HG02885 (cell line): ENCODE data around the gene PRKN.

Source experiments
- ATAC-seq: cut with Tn5 transposase; IDR thresholded peaks from one replicate; pipeline ENCODE4 v1.9.1; 2021; ENCODE audit warnings: mild to moderate bottlenecking; ENCODE audit not compliant: unreplicated experiment, poor library complexity

The PRKN gene

GRCh38 chr6:161622779-161623178 lies 1104.8 kb downstream of the PRKN start:
- no peak for ATAC-seq

DNA sequence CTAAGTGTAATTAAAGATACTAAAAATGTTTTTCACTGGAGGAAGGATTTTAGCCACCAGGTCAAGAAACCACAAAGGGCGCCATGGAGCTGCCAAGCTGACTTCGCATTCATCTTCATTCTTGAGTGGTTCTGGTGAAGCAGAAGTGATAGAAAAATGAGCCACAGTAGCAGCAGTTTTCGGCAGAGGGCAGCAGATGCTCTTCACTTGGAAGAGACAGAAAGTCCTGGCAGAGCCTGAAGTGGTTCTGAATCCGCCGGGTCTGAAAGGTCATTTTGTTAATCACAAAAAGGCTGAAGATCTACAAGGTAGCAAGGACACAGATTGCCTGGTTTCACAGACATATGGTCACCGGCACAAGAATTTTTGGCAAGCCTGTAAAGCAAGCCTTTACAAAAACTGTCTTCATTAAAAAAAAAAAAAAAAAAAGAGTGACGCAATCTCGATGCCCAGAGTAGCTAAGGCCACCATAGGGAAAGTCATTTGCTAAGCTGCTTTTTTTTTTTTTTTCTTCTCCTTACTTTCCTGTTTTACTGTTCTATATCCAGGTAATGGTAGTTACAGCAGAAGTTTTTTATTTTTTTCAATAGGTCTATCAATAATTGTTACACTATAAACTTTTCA lies 1108.6 kb downstream of the PRKN start:
- ATAC-seq: no peak

- ATAC-seq: no peak
Observed at GRCh38 chr6:161613711-161614110, 1113.9 kb downstream of the PRKN start.

- ATAC-seq: no peak
Observed at GRCh38 chr6:161608771-161609170, 1118.8 kb downstream of the PRKN start.

- no peak for ATAC-seq
Observed at GRCh38 chr6:161607696-161608297, 1119.8 kb downstream of the PRKN start.

- ATAC-seq: no peak
Observed at GRCh38 chr6:161602359-161602758, 1125.2 kb downstream of the PRKN start.

- ATAC-seq: no peak
Observed at GRCh38 chr6:161598896-161599295, 1128.7 kb downstream of the PRKN start.

- ATAC-seq: no peak
Observed at GRCh38 chr6:161596807-161597520, 1130.6 kb downstream of the PRKN start.

DNA sequence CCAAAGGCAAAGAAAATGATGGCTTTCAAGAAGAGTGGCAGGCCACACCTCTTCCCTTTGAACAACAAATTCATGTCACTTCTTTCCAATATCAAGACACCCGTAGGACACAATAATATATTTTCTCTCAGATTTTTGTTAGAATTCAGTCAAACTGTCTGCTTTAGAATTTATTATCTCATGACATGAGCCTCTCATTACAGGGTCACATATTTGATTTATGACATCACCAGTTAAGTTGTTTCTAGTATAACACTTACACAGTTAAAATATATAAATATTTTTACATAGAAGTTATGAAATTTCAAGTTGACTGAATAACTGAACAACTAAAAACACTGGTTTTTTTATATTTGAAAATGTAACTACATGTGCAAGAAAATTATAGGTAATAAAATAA lies 1133.2 kb downstream of the PRKN start:
- ATAC-seq: no peak

DNA sequence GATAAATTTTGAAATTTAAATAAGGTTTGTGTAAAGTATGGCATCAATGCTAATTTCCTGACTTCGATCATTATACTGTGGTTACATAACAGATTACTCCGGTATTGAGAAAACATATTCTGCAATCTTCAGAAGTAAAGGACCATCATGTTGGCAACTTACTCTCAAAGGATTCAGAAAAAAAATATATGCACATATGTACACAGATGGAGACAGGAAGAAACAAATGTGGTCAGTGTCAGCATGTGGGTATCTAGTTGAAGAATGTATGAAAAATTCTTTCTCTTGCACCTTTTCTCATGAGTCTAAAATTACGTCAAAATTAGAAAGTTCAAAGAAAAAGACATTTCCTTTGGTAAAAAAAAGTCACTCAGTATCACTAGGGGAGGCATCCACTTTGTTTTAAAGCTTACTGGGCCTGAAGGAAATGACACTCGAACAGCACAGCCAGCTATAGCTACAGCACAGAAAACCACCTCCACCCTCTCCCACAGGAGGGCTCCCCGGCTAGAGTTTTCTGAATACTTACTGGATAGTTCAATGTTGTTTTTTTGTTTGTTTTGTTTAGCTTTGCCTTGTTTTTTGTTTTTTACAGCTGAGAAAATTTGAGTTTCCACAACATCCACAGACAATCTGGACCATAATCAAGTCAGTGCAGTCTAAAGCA lies 1136.5 kb downstream of the PRKN start:
- no peak for ATAC-seq

DNA sequence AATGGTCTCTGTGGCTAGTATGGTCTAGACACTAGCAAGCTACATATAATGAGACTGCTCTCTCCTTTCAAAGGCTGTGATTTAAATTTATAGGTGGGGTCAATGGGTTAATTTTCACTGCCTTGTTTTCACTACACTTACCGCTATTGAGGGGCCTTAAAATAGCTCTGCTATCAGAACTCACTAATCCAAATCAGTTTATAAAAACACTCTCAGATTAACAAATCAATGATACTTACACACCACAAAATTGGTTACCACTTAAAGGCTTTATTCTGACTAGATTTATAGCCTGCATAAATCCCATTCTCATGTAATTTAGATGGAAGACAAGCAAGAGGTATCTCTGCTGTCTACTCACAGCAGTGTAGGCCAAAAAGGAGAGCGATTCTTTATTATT lies 1140.7 kb downstream of the PRKN start:
- ATAC-seq: no peak

- ATAC-seq: no peak
Observed at GRCh38 chr6:161584621-161585340, 1142.8 kb downstream of the PRKN start.

DNA sequence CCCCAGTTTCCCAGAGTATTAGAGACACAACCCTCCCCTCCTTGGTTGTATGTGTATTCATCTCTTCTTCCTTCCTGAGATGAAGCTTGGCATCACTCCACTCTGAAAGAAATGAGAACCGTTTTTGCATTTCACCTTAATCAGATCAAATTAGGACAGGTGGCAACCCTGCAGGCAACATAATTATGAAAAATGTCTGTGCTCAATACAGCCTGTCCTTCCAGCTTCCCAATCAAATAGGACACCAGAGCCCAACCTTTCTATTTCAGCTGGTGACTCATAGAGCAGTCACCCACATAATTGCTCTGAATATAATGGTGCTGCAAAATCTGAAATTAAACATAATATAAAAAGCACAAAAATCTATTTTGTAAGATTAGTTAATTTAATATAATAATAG lies 1143.5 kb downstream of the PRKN start:
- no peak for ATAC-seq

DNA sequence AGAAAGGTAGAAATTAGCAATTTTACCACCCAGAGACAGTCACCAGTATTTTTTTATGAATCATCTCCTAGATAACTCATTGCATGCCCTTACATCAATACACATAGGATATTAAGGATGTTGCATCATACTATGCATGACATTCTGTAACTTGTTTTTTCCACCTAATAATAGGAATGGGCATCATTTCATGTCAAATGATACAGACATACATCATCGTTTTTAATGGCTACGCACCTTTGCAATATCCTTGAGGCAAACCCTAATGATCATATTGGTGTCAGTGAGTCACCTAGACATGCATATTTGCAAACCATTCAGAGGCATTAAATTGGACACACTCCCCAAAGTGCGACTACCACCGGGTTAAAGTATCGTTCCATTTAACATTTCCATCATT lies 1144.0 kb downstream of the PRKN start:
- no peak for ATAC-seq

DNA sequence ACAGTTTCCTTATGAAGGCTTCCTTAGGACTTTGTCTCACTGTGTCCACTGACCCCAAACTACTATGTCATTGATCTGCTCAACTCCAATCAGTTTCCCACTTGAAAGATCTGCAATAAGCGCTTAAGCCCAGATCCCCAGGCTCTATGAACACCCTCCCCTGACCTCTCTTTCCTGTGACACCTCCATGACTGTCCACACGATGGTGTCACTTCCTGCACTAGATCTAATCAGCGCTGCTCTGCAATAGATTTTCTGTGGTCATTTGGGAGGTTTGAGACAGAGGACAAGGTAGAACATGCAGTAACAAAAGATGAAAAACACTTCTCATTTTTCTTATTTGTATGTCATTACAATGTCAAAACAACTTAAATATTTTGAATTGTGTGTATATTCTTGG lies 1149.1 kb downstream of the PRKN start:
- no peak for ATAC-seq

- no peak for ATAC-seq
Observed at GRCh38 chr6:161575523-161576254, 1151.9 kb downstream of the PRKN start.

DNA sequence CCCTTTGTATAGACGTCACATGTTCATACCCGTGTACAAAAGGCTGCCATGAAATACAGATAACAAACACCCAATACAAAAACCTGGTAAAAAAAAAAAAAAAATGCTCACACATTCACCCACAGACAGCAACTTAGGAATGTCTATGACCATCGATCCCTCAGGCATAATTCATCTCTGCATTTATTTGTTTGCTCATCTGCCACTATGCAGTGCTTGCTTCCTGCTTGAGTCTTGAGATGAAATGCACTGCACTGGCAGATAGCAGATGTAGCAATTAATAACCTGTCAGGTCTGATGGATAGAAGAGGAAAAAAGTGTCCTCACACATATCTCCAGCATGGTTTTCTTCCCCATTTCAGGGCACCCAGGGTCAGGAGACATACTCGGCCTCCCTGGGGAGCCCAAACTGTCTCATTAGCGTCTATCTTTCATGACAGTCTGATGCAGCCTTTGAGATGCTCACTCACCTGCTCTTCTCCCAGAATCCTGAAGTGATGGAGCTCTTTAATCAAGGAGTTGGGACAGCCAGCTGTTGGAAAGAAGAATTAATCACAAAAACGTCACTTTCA lies 1158.6 kb downstream of the PRKN start:
- ATAC-seq: no peak

DNA sequence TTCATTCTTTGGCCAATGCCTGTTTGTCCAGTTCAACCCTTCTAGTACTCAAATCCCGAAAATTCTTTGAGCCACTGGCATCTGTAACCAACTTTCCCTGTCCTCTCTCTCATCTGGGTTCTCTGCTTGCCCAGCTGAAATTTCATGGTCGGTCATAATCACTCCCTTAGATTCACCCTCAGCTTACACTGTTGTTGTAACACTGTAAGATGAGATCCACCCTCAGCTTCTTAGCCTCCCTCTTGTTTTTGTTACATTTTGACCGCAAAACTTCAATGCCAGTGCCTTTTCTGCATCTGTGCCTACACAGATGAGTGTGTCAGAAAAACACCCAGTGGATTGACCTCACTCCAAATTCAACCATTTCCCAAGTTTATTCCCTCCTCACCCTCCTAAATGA lies 1162.6 kb downstream of the PRKN start:
- ATAC-seq: no peak

DNA sequence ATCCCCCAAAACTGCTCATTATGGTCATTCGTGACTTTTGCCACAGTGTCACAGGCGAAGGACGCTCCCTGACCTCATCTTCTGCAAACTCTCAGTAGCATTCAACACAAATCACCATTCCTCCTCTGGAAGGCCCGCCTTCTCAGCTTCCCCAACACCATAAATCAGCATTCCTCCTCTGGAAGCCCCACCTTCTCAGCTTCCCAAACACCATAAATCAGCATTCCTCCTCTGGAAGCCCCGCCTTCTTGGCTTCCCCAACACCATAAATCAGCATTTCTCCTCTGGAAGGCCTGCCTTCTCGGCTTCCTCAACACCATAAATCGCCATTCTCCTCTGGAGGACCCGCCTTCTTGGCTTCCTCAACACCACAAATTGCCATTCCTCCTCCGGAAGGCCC lies 1165.7 kb downstream of the PRKN start:
- no peak for ATAC-seq
